AG04449 (cell line): ENCODE measurements around the gene SYNGAP1.
A peak's percentile ranks its signal among the peaks of the same experiment; 100 is the strongest.

Source experiments
- CTCF ChIA-PET: fragments of 350-600 bp; formaldehyde crosslinking; extraction: SDS; loops from one replicate; lab custom pipeline; 2021; ENCODE audit warnings: antibody characterized with exemption; lab: Yijun Ruan, JAX
- POLR2A ChIA-PET: fragments of 400-600, 350-600 bp; formaldehyde crosslinking; extraction: SDS; loops from one replicate; lab custom pipeline; 2020; ENCODE audit warnings: antibody characterized with exemption, inconsistent platforms; lab: Yijun Ruan, JAX
- DNase-seq: peaks from one replicate; pipeline ENCODE4 v3.0.0-alpha.2; 2010; ENCODE audit warnings: low read depth, low spot score
- H3K4me3 ChIP-seq: 2 replicates; pipeline ENCODE4 v1.5.1; 2011; ENCODE audit warnings: low read depth, mild to moderate bottlenecking, control low read depth, low read length
- CTCF ChIP-seq: IDR thresholded peaks from one replicate; pipeline ENCODE4 v1.5.1; 2011; ENCODE audit warnings: mild to moderate bottlenecking, moderate library complexity, low read length, control low read depth, inconsistent platforms; ENCODE audit not compliant: insufficient read depth; ENCODE audit errors: missing control alignments

Gene SYNGAP1

GRCh38 chr6:33404884-33405283 is 15.0 kb upstream of the SYNGAP1 start:
- POLR2A ChIA-PET = no interaction called here
- no peak for TF ChIP-seq CTCF
- no peak for DNase-seq
- no peak overlapping the region for H3K4me3 ChIP-seq
- CTCF ChIA-PET = interaction anchor here (1.0 to 6.1 kb wide), 2 partner anchors 14 to 21 kb away, joined by 4 to 44 read pairs; no protein-coding TSS in a partner anchor

- CTCF ChIA-PET = interaction anchor here (1.0 to 6.1 kb wide), 2 partner anchors 15 to 20 kb away, joined by 4 to 44 read pairs; no protein-coding TSS in a partner anchor
- no peak overlapping the region for H3K4me3 ChIP-seq
- DNase-seq = no peak
- POLR2A ChIA-PET = no interaction called here
- no peak for TF ChIP-seq CTCF
These were observed 14.4 kb upstream of the SYNGAP1 start for GRCh38 chr6:33405386-33405940.

- no peak for TF ChIP-seq CTCF
- DNase-seq = no peak
- CTCF ChIA-PET = no interaction called here
These were observed 13.7 kb upstream of the SYNGAP1 start for GRCh38 chr6:33406126-33406525.

GRCh38 chr6:33407132-33407718 is 12.6 kb upstream of the SYNGAP1 start:
- ChIA-PET CTCF (interaction anchor here (0.8 to 2.6 kb wide), 6 partner anchors 9 to 126 kb away, joined by 3 to 13 read pairs (median 4); partner anchors contain the start of gene RGL2), POLR2A (no interaction called here)
- no peak for DNase-seq
- no peak for TF ChIP-seq CTCF
- no peak overlapping the region for H3K4me3 ChIP-seq

More at GRCh38 chr6:33406126-33406525, 13.7 kb upstream of the SYNGAP1 start:
- POLR2A ChIA-PET = no interaction called here
- no peak overlapping the region for H3K4me3 ChIP-seq

- peak overlapping the region; percentile 81 for H3K4me3 ChIP-seq
- TF ChIP-seq CTCF = no peak
- ChIA-PET POLR2A (interaction anchor here (0.5 kb wide), 1 partner anchor 121 kb away, joined by 5 read pairs; the partner anchor contains the start of genes PFDN6 and WDR46), CTCF (interaction anchor here (1.8 kb wide), 1 partner anchor 19 kb away, joined by 6 read pairs; no protein-coding TSS in a partner anchor)
- DNase-seq = peak; percentile 59
These were observed 9.7 kb upstream of the SYNGAP1 start for GRCh38 chr6:33410050-33410710.
